NT2/D1 (cell line): Measurements from ENCODE around the gene ORAI2.

Experiments
- SUZ12 ChIP-seq: IDR thresholded peaks from 2 replicates; pipeline ENCODE4 v1.6.1; 2011; ENCODE audit not compliant: insufficient read length, insufficient read depth; ENCODE audit errors: extremely low read depth
- YY1 ChIP-seq: IDR thresholded peaks from 2 replicates; pipeline ENCODE4 v1.6.1; 2011; ENCODE audit not compliant: insufficient read length, insufficient read depth
- ZNF274 ChIP-seq: IDR thresholded peaks from 2 replicates; pipeline ENCODE4 v1.6.1; 2011; ENCODE audit warnings: mild to moderate bottlenecking, low read depth, low read length

DNA sequence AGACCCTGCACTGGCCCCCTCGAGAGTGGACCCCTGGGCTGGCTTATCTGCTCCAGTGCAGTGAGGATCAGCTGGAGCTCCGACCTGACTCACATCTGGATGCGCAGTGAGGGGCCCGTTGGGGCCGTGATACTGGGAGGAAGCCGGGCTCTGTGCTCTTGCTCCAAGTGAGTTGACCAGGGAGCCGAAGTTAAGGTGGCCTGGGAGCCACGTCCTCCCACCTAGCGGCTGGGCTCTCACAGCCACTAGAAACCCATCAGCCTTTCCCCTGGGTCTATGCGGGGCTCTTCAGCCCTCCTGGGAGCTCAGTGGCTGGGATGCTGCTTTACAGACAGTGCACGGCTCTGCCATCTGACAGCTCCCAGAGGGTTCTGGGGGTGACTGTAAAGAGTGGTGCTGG, 22.2 kb downstream of the ORAI2 start:
- TF ChIP-seq ZNF274 (no peak), YY1 (no peak), SUZ12 (no peak)
